ENCODE measurements around the gene LRP1. TPM values are rescaled to one million over a fixed set of nuclear protein-coding genes. Genes with fewer than 3 reads are reported as not detected.

The LRP1 gene
- total RNA-seq, 2 experiments from 2014 or later = 1.0 to 1.5 TPM

DNA sequence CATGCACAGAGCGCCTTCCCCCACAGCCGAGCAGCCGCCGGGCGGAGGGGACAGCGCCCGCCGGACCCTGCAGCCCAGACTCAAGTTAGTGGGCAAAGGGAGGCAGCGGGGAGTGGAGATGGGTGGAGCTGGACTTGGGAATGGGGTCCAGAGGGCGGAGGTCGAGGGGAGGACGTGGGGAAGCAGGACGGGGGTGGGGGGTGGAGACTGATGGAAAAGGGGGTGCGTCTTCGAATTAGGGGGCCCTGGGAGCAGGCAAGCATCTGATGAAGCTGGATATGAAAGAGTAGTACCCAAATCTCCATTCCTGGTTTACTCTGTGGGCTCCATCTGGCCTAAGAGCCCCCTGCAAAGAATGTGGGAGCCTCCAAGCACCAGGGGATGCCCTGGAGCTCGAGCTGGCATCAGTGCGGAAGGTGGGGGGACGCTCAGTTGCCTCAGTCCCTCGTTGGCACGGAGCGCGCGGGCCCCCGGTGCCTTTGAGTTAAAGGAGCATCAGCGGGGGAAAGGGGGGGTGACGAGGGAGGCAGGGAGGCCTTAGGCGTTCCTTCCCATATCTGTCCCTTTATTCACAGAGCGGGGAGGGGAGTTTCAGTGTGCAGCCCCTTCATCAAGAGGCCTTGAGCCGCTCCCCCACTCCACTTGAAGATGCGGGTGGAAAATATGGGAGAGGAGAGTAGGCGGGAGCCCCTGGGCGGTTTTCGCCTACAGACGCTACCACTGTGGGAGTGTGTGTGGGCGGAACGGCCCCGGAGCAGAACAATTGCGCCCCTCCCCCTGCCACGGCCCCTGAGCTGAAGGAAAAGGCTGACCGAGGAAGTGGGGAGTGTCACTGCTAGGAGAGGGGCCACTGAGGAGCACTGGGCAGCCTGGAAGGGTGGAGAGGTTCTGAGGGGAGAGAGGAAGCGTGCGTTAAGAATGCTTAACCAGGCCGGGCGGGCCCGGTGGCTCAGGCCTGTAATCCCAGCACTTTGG is 38.7 kb upstream of the LRP1 start:
- Mint-ChIP-seq H3K4me1 (ENCODE audit: low read depth) (peaks cover 65% of the 10 kb centered on the region), H3K4me3 (peak overlapping the region; percentile 88), H3K36me3 (ENCODE audit: low read depth) (peaks cover 36% of the 10 kb centered on the region), H3K27ac (peak overlapping the region; percentile 81), H3K27me3 (ENCODE audit: low read depth) (no peaks in the 10 kb centered on the region), H3K9me3 (no peaks in the 10 kb centered on the region)
- CTCF ChIA-PET = interaction anchor here (0.7 to 16.9 kb wide), 5 partner anchors 14 to 340 kb away, joined by 3 to 292 read pairs (median 5); partner anchors contain the start of genes NEMP1 and STAT6
- peak; percentile 52 for DNase-seq
- intact Hi-C loops (cut with micrococcal nuclease) = loop anchor here (5.0 kb wide), 3 partner anchors 337 to 452 kb away; partner anchors contain the start of genes ARHGAP9 and PRIM1

DNA sequence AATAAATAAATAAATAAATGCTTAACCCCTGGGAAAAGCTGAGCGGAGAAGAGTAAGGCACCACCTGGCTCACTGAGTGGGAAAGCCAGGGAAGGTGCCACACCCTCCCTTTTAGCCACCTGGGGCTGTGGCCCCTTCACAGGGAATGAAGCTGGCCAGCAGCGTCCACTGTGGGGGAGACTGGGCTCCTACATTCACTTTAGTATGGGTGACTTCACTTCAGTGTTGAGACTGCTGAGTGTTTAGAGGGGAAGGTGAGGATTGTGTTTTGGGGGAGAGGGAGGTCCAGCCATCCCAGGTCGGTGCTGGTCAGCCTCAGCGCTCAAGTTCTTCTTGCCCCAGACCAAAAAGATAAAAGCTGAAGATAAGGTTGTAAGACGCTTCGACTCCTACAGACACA is 37.8 kb upstream of the LRP1 start:
- Mint-ChIP-seq H3K36me3 (ENCODE audit: low read depth) (peaks cover 37% of the 10 kb centered on the region), H3K4me3 (peak overlapping the region; percentile 88), H3K27ac (peak overlapping the region; percentile 59), H3K9me3 (no peaks in the 10 kb centered on the region), H3K27me3 (ENCODE audit: low read depth) (no peaks in the 10 kb centered on the region), H3K4me1 (ENCODE audit: low read depth) (peaks cover 65% of the 10 kb centered on the region)
- no peak for DNase-seq
- intact Hi-C loops (cut with micrococcal nuclease) = no loop called here
- CTCF ChIA-PET = interaction anchor here (1.0 to 16.9 kb wide), 6 partner anchors 11 to 83 kb away, joined by 4 to 292 read pairs (median 13); partner anchors contain the start of genes NEMP1 and STAT6

DNA sequence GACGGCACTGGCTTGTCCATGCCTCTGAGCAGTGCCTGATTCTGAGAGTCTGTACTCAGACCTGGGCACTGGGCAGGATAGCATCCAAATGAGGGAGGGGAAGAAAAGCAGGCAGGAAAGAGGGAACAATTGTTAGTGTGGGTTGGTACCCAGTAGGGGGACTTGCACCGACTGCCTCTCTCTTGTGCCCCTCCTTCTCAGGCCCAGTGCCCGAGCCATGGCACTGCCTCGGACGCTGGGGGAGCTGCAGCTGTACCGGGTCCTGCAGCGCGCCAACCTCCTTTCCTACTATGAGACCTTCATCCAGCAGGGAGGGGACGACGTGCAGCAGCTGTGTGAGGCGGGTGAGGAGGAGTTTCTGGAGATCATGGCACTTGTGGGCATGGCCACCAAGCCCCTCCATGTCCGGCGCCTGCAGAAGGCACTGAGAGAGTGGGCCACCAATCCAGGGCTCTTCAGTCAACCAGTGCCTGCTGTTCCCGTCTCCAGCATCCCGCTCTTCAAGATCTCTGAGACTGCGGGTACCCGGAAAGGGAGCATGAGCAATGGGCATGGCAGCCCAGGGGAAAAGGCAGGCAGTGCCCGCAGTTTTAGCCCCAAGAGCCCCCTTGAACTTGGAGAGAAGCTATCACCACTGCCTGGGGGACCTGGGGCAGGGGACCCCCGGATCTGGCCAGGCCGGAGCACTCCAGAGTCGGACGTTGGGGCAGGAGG is 37.2 kb upstream of the LRP1 start:
- H3K27ac Mint-ChIP-seq = peak overlapping the region; percentile 59
- intact Hi-C loops (cut with micrococcal nuclease) = no loop called here
- H3K27me3 Mint-ChIP-seq (ENCODE audit: low read depth) = no peaks in the 10 kb centered on the region
- H3K4me3 Mint-ChIP-seq = peak overlapping the region; percentile 88
- H3K9me3 Mint-ChIP-seq = no peaks in the 10 kb centered on the region
- peaks cover 40% of the 10 kb centered on the region for H3K36me3 Mint-ChIP-seq (ENCODE audit: low read depth)
- CTCF ChIA-PET = interaction anchor here (1.0 to 16.9 kb wide), 10 partner anchors 11 to 456 kb away, joined by 3 to 292 read pairs (median 9); partner anchors contain the start of genes LRP1, NEMP1 and STAT6
- DNase-seq = no peak
- peaks cover 62% of the 10 kb centered on the region for H3K4me1 Mint-ChIP-seq (ENCODE audit: low read depth)

DNA sequence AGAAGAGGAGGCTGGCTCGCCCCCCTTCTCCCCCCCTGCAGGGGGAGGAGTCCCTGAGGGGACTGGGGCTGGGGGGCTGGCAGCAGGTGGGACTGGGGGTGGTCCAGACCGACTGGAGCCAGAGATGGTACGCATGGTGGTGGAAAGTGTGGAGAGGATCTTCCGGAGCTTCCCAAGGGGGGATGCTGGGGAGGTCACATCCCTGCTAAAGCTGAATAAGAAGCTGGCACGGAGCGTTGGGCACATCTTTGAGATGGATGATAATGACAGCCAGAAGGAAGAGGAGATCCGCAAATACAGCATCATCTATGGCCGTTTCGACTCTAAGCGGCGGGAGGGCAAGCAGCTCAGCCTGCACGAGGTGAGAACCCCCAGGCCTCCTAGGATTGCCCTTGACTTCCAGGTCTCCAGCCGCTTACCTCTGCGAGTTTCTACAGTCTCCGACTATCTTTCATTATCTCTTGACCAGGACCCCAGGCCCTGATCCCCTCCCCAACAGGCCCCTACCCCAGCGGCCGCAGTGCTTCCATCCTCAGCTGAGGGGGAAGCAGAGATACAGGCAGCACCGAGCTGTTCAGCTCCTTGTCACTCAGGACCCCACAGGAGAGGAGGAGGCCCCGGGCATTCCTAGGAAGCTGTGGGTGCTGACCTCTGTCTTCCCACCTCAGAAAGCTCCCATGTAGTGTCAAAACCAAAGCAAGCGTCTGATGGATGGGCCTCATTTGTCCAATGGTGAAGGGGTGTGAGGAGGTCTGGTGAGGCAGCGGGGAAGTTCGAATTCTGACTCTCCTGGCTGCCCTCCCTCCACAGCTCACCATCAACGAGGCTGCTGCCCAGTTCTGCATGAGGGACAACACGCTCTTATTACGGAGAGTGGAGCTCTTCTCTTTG is 36.4 kb upstream of the LRP1 start:
- Mint-ChIP-seq H3K9me3 (no peaks in the 10 kb centered on the region), H3K4me1 (ENCODE audit: low read depth) (peaks cover 60% of the 10 kb centered on the region), H3K4me3 (peak overlapping the region; percentile 41), H3K36me3 (ENCODE audit: low read depth) (peaks cover 44% of the 10 kb centered on the region), H3K27me3 (ENCODE audit: low read depth) (no peaks in the 10 kb centered on the region), H3K27ac (peak overlapping the region; percentile 96)
- CTCF ChIA-PET = interaction anchor here (0.6 to 16.9 kb wide), 21 partner anchors 11 to 457 kb away, joined by 3 to 292 read pairs (median 4); partner anchors contain the start of genes LRP1, NEMP1 and STAT6
- intact Hi-C loops (cut with micrococcal nuclease) = no loop called here
- no peak for DNase-seq

DNA sequence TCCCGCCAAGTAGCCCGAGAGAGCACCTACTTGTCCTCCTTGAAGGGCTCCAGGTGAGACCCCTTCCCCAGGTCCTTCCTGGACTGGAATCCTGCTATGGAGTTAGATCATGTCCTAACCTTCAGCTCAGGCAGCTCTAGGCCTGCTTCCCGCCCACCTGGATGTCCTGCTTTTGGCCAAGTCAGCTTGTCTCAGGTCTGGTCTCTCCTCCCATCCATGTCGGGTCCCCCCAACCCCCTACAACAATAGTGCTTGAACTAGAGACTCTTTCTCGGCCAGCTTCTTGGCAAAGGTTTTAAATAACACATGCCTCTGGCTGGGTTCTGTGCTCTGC is 35.8 kb upstream of the LRP1 start:
- peak overlapping the region; percentile 96 for H3K27ac Mint-ChIP-seq
- no peaks in the 10 kb centered on the region for H3K27me3 Mint-ChIP-seq (ENCODE audit: low read depth)
- H3K9me3 Mint-ChIP-seq = no peaks in the 10 kb centered on the region
- H3K36me3 Mint-ChIP-seq (ENCODE audit: low read depth) = peaks cover 48% of the 10 kb centered on the region
- H3K4me1 Mint-ChIP-seq (ENCODE audit: low read depth) = peaks cover 60% of the 10 kb centered on the region
- CTCF ChIA-PET = interaction anchor here (0.6 to 16.9 kb wide), 20 partner anchors 10 to 458 kb away, joined by 3 to 292 read pairs (median 4); partner anchors contain the start of genes LRP1, NEMP1 and STAT6
- no peak overlapping the region for H3K4me3 Mint-ChIP-seq
- intact Hi-C loops (cut with micrococcal nuclease) = no loop called here
- DNase-seq = no peak

DNA sequence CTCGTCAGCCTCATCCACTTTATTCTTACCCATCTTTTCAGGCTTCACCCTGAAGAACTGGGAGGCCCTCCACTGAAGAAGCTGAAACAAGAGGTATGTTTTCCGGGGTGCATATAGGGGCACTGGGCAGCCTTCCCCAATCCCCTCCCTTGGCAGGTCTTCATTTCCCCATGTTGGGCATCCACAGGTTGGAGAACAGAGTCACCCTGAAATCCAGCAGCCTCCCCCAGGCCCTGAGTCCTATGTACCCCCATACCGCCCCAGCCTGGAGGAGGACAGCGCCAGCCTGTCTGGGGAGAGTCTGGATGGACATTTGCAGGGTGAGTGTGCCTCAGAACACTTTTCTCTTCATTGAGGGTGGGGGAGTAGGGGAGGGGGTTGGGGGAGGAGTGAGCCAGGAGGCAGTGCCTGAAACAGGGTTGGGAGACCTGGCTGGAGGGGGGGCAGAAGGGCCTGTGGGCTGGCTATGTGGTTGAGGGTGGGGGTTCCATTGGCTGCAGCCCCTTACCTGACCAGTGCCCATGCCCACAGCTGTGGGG is 35.3 kb upstream of the LRP1 start:
- peak overlapping the region; percentile 49 for H3K4me3 Mint-ChIP-seq
- peaks cover 60% of the 10 kb centered on the region for H3K4me1 Mint-ChIP-seq (ENCODE audit: low read depth)
- H3K27me3 Mint-ChIP-seq (ENCODE audit: low read depth) = no peaks in the 10 kb centered on the region
- peak overlapping the region; percentile 96 for H3K27ac Mint-ChIP-seq
- CTCF ChIA-PET = interaction anchor here (1.0 to 16.9 kb wide), 18 partner anchors 9 to 92 kb away, joined by 3 to 292 read pairs (median 5); partner anchors contain the start of genes LRP1, NEMP1 and STAT6
- peaks cover 48% of the 10 kb centered on the region for H3K36me3 Mint-ChIP-seq (ENCODE audit: low read depth)
- no peak for DNase-seq
- intact Hi-C loops (cut with micrococcal nuclease) = loop anchor here (1.0 kb wide), 3 partner anchors 17 to 85 kb away; no protein-coding TSS in a partner anchor
- H3K9me3 Mint-ChIP-seq = no peaks in the 10 kb centered on the region

DNA sequence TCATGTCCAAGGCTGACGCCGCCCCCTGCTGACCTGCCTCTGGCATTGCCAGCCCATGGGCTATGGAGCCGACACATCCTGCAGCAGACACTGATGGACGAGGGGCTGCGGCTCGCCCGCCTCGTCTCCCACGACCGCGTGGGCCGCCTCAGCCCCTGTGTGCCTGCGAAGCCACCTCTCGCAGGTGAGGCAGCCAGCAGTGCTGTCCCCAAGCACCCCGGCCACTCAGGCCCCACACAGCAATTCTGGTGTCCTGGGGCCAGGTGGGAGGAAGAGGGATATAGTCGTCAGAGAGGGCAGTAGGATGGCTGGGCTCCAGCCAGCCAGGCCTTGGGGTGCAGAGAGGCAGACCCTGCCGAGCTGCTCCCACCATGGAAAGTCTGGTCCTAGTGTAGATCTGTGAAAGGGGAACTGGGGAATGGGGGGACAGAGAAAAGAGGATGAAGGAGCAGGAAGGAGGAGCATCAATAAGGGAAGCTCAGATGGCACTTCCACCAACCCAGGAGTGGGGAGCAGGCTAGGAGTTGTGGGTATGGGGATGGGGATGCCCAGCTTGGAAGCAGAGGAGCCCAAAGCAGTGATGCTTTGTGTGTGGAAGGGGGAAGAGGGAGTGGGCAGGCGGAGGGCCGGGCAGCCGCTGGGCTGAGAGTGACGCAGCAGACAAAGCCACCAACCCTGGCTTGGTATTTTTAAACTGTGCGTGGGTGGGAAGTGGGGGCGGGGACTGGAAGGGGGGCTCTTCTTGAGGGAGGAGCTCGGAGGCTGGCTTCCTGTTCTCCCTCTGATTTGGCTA is 34.7 kb upstream of the LRP1 start:
- CTCF ChIA-PET = interaction anchor here (0.8 to 16.9 kb wide), 13 partner anchors 9 to 92 kb away, joined by 3 to 292 read pairs (median 6); partner anchors contain the start of genes NEMP1 and STAT6
- peak; percentile 85 for DNase-seq
- intact Hi-C loops (cut with micrococcal nuclease) = loop anchor here (1.0 kb wide), 3 partner anchors 17 to 85 kb away; no protein-coding TSS in a partner anchor
- peaks cover 49% of the 10 kb centered on the region for H3K36me3 Mint-ChIP-seq (ENCODE audit: low read depth)
- H3K4me3 Mint-ChIP-seq = peak overlapping the region; percentile 43
- H3K27ac Mint-ChIP-seq = peak overlapping the region; percentile 96
- H3K4me1 Mint-ChIP-seq (ENCODE audit: low read depth) = peaks cover 60% of the 10 kb centered on the region
- no peaks in the 10 kb centered on the region for H3K27me3 Mint-ChIP-seq (ENCODE audit: low read depth)
- no peaks in the 10 kb centered on the region for H3K9me3 Mint-ChIP-seq

DNA sequence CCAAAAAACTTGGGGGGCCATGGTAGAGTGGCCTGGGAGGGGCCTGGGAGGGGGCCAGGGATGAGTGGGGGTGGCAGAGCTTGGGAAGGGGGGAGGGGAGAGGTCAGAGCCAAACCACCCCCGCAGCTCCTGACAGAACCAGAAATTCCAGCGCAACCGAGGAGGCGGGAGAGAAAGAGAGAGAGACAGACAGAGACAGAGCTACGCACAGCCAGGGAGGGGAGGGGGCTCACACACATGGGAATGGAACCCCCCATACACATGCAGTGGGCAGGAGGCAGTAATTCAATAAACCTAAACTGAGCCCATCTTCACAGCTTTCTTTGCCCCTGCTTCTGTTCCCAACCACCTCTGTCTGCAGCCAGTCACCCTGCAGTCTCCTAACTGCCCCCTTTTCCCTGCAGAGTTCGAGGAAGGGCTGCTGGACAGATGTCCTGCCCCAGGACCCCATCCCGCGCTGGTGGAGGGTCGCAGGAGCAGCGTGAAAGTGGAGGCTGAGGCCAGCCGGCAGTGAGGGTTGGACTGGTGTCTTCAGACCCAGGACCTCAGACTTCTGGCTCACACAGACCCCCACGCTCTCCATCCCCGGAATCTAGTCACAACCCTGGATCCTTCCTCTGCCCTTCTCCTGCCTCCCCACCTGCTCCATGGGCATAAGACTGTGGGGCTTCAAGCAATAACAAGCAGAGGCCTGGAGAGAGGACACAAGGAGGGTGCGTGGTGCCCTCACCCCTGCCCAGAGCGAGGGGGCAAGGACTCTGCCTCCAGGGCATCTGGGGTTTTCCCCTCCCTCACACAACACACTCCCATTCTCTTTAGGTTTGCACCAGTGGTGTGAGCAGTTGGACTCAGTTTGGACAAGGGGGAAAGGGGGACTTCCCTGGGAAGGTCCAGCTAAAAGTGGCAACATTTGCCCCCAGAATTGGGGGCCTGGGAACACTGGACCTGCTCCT is 33.8 kb upstream of the LRP1 start:
- intact Hi-C loops (cut with micrococcal nuclease) = no loop called here
- H3K27me3 Mint-ChIP-seq (ENCODE audit: low read depth) = no peaks in the 10 kb centered on the region
- H3K4me1 Mint-ChIP-seq (ENCODE audit: low read depth) = peaks cover 60% of the 10 kb centered on the region
- no peak for DNase-seq
- no peak overlapping the region for H3K4me3 Mint-ChIP-seq
- H3K36me3 Mint-ChIP-seq (ENCODE audit: low read depth) = peaks cover 57% of the 10 kb centered on the region
- CTCF ChIA-PET = interaction anchor here (0.8 to 16.9 kb wide), 8 partner anchors 17 to 93 kb away, joined by 4 to 292 read pairs (median 8); partner anchors contain the start of genes NEMP1 and STAT6
- H3K27ac Mint-ChIP-seq = peak overlapping the region; percentile 96
- no peaks in the 10 kb centered on the region for H3K9me3 Mint-ChIP-seq

DNA sequence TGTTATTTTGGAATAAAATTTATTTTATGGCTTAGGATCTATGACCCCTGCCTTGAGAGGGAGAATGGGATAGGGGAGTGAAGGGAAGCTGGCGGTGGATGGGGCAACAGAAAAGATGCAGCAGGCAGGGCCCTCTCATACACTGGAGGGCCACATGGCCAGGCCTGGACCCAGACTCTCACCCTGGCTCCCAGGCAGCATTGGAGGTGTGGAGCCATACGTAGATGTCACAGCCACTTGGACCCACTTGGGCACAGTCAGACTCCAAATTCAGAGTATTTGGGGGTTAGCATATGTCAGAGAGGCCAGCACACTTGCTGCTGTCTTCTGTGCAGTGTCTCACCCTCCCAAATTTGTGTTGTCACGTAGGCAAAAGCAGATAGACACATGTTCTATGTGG is 32.8 kb upstream of the LRP1 start:
- intact Hi-C loops (cut with micrococcal nuclease) = no loop called here
- DNase-seq = no peak
- CTCF ChIA-PET = interaction anchor here (1.1 to 16.9 kb wide), 5 partner anchors 11 to 87 kb away, joined by 3 to 292 read pairs (median 4); partner anchors contain the start of genes NEMP1 and STAT6
- peaks cover 58% of the 10 kb centered on the region for H3K36me3 Mint-ChIP-seq (ENCODE audit: low read depth)
- H3K27me3 Mint-ChIP-seq (ENCODE audit: low read depth) = no peaks in the 10 kb centered on the region
- H3K4me1 Mint-ChIP-seq (ENCODE audit: low read depth) = peaks cover 56% of the 10 kb centered on the region
- H3K27ac Mint-ChIP-seq = peak overlapping the region; percentile 96
- no peak overlapping the region for H3K4me3 Mint-ChIP-seq
- H3K9me3 Mint-ChIP-seq = no peaks in the 10 kb centered on the region
